GM23248 (cell line): ENCODE data around the gene MISP3.

Experiments
- EZH2 ChIP-seq: fragments of 200-600 bp; sonication (generic); IDR thresholded peaks from 2 replicates; pipeline ENCODE4 v1.6.1; 2018; ENCODE audit warnings: antibody characterized with exemption, mild to moderate bottlenecking; ENCODE audit not compliant: insufficient read depth, poor library complexity, severe bottlenecking
- EZH2phosphoT487 ChIP-seq: fragments of 200-600 bp; sonication (generic); IDR thresholded peaks from 2 replicates; pipeline ENCODE4 v1.6.1; 2018; ENCODE audit warnings: antibody characterized with exemption, moderate library complexity, mild to moderate bottlenecking, low read depth; ENCODE audit not compliant: insufficient read depth

DNA sequence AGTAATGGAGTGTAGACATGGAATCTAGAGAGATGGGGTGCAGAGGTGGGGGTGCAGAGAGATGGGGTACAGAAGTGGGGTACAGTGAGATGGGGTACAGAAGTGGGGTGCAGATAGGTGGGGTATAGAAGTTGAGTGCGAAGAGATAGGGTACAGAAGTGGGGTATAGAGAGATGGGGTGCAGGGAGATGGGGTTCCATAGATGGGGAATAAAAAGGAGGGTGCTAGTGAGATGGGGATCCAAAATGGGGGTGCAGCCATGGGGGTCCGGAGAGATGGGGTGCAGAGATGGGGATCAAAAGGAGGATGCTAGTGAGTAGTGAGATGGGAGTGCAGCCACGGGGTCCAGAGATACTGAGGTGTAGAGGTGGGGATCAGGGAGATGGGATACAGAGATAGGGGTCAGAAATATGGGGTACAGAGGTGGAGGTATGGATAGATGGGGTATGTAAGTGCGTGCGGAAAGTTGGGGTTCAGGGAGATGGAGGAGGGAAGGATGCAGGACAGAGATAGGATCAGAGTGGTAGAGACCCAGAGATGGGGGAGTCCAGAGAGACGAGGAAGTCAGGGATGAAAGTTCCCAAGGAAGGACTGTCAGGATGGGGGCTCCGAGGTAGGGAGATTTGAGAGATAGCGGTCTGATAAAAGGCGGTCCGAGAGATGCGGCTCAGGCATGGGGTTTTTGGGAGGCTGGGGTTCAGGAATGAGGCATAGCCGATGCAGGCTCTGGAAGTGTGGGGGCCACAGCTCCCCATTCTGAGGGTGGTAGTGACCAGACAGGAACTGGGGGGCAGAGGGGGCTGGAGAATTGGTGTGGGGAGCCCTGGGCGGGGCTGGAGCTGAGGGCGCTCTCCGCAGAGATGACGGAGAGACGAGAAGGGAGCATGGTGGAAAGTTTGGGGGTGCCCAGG is 14.1 kb upstream of the MISP3 start:
- no peak for TF ChIP-seq EZH2phosphoT487
- no peak for TF ChIP-seq EZH2
